ENCODE measurements around the gene RAPGEF2. TPM values are rescaled to one million over a fixed set of nuclear protein-coding genes. Genes with fewer than 3 reads are reported as not detected.

RAPGEF2 gene
- total and polyA plus RNA-seq, 9 of the 15 experiments (the other 6 are each of a cell fraction or from before 2014, with no cell fraction given) = 3.1 to 32.6 (median 23.1) TPM

DNA sequence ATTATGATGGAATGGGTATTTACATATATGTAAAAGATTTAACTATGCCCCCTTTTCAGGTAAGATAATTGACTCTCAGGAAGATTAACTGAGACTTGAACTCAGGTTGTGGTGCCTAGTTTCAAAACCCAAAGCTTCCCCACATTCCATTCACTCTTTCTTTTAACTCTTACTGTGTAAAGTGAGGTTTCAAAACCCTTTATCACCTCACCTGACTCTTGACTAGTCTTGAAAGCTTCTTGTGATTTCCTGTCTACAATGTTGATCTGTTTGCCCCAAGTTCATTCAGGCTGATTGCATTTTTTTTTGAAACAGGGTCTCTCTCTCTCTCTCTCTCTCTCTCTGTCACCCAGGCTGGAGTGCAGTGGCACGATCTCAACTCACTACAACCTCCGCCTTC, 40.5 kb upstream of the RAPGEF2 start:
- in situ Hi-C loops (cut with MboI) = no loop called here
- H3K4me3 ChIP-seq = no peak overlapping the region
- WGBS (ENCODE audit: insufficient coverage, low coverage, missing lambda C conversion rate) = no CpG with 5 or more reads among the region's 2 CpGs
- no peaks in the 10 kb centered on the region for H3K27me3 ChIP-seq (ENCODE audit: control insufficient read depth in 2 of 2, insufficient read depth in 2 of 2, low read length in 2 of 2)
- POLR2A ChIA-PET = no interaction called here
- DNase-seq (ENCODE audit: extremely low read depth in 1 of 4, low spot score in 3 of 4) (no peak), ATAC-seq (no peak), FAIRE-seq (no peak)
- H3K9ac ChIP-seq (ENCODE audit: insufficient read depth in 1 of 2, low read depth in 2 of 2, low read length in 2 of 2) = no peak overlapping the region
- no TSS peak for BruUV-seq (replicated peaks)
- no peak overlapping the region for H3K4me2 ChIP-seq (ENCODE audit: insufficient read depth, low read length)
- H3K4me1 ChIP-seq (replicated peaks in 1 of 2; ENCODE audit: control insufficient read depth in 2 of 2, insufficient read depth in 2 of 2, low read length in 2 of 2) = no peaks in the 10 kb centered on the region
- H3K9me3 ChIP-seq (replicated peaks; ENCODE audit: control insufficient read depth, insufficient read depth, low read depth, low read length) = no peaks in the 10 kb centered on the region
- no peaks in the 10 kb centered on the region for H4K20me1 ChIP-seq (replicated peaks; ENCODE audit: control insufficient read depth, insufficient read depth, low read length)
- no peaks in the 10 kb centered on the region for H3K79me2 ChIP-seq (ENCODE audit: control insufficient read depth, insufficient read depth, low read length)
- no peaks in the 10 kb centered on the region for H3K36me3 ChIP-seq (ENCODE audit: control insufficient read depth, insufficient read depth, low read length)
- intact Hi-C loops (cut with micrococcal nuclease) = no loop called here
- no peaks in the 10 kb centered on the region for H3K9me1 ChIP-seq (ENCODE audit: control insufficient read depth, insufficient read depth, low read length)
- no peak overlapping the region for H3K27ac ChIP-seq (ENCODE audit: extremely low read depth, low read depth, low read length)
- CTCF ChIA-PET (ENCODE audit: low intra/inter-chr PET ratio) = no interaction called here
- no peak overlapping the region for H2AFZ ChIP-seq (ENCODE audit: low read depth, low read length)
- TF ChIP-seq, protein P1, sequence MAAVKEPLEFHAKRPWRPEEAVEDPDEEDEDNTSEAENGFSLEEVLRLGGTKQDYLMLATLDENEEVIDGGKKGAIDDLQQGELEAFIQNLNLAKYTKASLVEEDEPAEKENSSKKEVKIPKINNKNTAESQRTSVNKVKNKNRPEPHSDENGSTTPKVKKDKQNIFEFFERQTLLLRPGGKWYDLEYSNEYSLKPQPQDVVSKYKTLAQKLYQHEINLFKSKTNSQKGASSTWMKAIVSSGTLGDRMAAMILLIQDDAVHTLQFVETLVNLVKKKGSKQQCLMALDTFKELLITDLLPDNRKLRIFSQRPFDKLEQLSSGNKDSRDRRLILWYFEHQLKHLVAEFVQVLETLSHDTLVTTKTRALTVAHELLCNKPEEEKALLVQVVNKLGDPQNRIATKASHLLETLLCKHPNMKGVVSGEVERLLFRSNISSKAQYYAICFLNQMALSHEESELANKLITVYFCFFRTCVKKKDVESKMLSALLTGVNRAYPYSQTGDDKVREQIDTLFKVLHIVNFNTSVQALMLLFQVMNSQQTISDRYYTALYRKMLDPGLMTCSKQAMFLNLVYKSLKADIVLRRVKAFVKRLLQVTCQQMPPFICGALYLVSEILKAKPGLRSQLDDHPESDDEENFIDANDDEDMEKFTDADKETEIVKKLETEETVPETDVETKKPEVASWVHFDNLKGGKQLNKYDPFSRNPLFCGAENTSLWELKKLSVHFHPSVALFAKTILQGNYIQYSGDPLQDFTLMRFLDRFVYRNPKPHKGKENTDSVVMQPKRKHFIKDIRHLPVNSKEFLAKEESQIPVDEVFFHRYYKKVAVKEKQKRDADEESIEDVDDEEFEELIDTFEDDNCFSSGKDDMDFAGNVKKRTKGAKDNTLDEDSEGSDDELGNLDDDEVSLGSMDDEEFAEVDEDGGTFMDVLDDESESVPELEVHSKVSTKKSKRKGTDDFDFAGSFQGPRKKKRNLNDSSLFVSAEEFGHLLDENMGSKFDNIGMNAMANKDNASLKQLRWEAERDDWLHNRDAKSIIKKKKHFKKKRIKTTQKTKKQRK (IDR thresholded peaks at IDR 0.05; ENCODE audit: borderline replicate concordance, low read depth, low read length) = no peak
- no peak for TF ChIP-seq L3MBTL2 (IDR thresholded peaks at IDR 0.05)
- TF ChIP-seq TCF7L2 (IDR thresholded peaks at IDR 0.05; ENCODE audit: low read depth, low read length) = no peak
- no peak for TF ChIP-seq PTTG1 (tag; IDR thresholded peaks at IDR 0.05; ENCODE audit: low read depth)
- no peak for TF ChIP-seq RFX7 (CRISPR knock-in tag; IDR thresholded peaks at IDR 0.05)
- no peak for TF ChIP-seq ZNF239 (CRISPR knock-in tag; IDR thresholded peaks at IDR 0.05)
- TF ChIP-seq, protein P2, sequence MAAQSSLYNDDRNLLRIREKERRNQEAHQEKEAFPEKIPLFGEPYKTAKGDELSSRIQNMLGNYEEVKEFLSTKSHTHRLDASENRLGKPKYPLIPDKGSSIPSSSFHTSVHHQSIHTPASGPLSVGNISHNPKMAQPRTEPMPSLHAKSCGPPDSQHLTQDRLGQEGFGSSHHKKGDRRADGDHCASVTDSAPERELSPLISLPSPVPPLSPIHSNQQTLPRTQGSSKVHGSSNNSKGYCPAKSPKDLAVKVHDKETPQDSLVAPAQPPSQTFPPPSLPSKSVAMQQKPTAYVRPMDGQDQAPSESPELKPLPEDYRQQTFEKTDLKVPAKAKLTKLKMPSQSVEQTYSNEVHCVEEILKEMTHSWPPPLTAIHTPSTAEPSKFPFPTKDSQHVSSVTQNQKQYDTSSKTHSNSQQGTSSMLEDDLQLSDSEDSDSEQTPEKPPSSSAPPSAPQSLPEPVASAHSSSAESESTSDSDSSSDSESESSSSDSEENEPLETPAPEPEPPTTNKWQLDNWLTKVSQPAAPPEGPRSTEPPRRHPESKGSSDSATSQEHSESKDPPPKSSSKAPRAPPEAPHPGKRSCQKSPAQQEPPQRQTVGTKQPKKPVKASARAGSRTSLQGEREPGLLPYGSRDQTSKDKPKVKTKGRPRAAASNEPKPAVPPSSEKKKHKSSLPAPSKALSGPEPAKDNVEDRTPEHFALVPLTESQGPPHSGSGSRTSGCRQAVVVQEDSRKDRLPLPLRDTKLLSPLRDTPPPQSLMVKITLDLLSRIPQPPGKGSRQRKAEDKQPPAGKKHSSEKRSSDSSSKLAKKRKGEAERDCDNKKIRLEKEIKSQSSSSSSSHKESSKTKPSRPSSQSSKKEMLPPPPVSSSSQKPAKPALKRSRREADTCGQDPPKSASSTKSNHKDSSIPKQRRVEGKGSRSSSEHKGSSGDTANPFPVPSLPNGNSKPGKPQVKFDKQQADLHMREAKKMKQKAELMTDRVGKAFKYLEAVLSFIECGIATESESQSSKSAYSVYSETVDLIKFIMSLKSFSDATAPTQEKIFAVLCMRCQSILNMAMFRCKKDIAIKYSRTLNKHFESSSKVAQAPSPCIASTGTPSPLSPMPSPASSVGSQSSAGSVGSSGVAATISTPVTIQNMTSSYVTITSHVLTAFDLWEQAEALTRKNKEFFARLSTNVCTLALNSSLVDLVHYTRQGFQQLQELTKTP (IDR thresholded peaks at IDR 0.05; ENCODE audit: low read depth in 1 of 2, partially characterized antibody in 2 of 2) = no peak
- no peak for TF ChIP-seq BRD9 (IDR thresholded peaks at IDR 0.05; ENCODE audit: low read depth, partially characterized antibody)
- TF ChIP-seq ZNF431 (CRISPR knock-in tag; IDR thresholded peaks at IDR 0.05) = no peak
- no peak for TF ChIP-seq ADNP (tag; IDR thresholded peaks at IDR 0.05)
- no peak for TF ChIP-seq ZNF586 (CRISPR knock-in tag; conservative IDR thresholded peaks at IDR 0.05)
- TF ChIP-seq, protein P3, sequence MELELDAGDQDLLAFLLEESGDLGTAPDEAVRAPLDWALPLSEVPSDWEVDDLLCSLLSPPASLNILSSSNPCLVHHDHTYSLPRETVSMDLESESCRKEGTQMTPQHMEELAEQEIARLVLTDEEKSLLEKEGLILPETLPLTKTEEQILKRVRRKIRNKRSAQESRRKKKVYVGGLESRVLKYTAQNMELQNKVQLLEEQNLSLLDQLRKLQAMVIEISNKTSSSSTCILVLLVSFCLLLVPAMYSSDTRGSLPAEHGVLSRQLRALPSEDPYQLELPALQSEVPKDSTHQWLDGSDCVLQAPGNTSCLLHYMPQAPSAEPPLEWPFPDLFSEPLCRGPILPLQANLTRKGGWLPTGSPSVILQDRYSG (tag; conservative IDR thresholded peaks at IDR 0.05; ENCODE audit: low read depth) = no peak
- no peak for TF ChIP-seq YY1 (IDR thresholded peaks at IDR 0.05; ENCODE audit: borderline replicate concordance in 1 of 3, control insufficient read depth in 1 of 3, extremely low read depth in 1 of 3, insufficient read depth in 3 of 3, insufficient read length in 1 of 3, insufficient replicate concordance in 2 of 3, low read depth in 1 of 3, low read length in 2 of 3)
- no peak for TF ChIP-seq KLF13 (tag; IDR thresholded peaks at IDR 0.05; ENCODE audit: borderline replicate concordance, low read depth)
